K562 (cell line): ENCODE results near the gene RNF135. TPM values are rescaled to one million over a fixed set of nuclear protein-coding genes. Genes with fewer than 3 reads are reported as not detected.

Experiments
- BDP1 ChIP-seq: IDR thresholded peaks from 3 replicates; pipeline ENCODE4 v1.6.1; 2011; ENCODE audit not compliant: insufficient read length, insufficient read depth
- ESRRA ChIP-seq: fragments of 450-650 bp; IDR thresholded peaks from 2 replicates; pipeline ENCODE4 v1.6.1; 2014; ENCODE audit warnings: low read depth, mild to moderate bottlenecking, moderate library complexity, borderline replicate concordance
- MNT ChIP-seq, 2 experiments: fragments of 450-650 bp; conservative IDR thresholded peaks; 2 replicates each; pipeline ENCODE4 v1.6.1; 2017; ENCODE audit warnings: mild to moderate bottlenecking in 2 of 2, moderate library complexity in 2 of 2
- ZNF785 ChIP-seq: fragments of 250-450 bp; sonication (Bioruptor Pico); IDR thresholded peaks from 2 replicates; pipeline ENCODE4 v1.4.0; 2020; ENCODE audit warnings: mild to moderate bottlenecking
- polyA plus RNA-seq, 8 experiments: library from polyadenylated mRNA; depleted of rRNA in 4 of 8; stranded (reverse) in 5 of 8; unstranded in 3 of 8; fragments of >200 nt; fragmentation: Nextera tagmentation in 2 of 8; fragmentation: Illumina TruSeq in 1 of 8; extraction: Ambion mirVana in 2 of 8; extraction: Trizol in 1 of 8; gene quantifications; 2 replicates each; pipeline versions ENCODE4 v1.2.1 to v1.2.3, GENCODE V29; 2011 to 2014; ENCODE audit warnings: inconsistent platforms in 1 of 8, missing spikeins in 1 of 8
- total RNA-seq, 7 experiments: library from RNA; depleted of rRNA in 6 of 7; stranded (reverse); fragments of >200 nt in 6 of 7; fragmentation: Illumina TruSeq in 2 of 7; extraction: Trizol in 2 of 7; gene quantifications; 2 replicates each; pipeline versions ENCODE4 v1.2.1 to v1.2.3, GENCODE V29; 2011 to 2021; ENCODE audit warnings: low replicate concordance in 1 of 7
- TF ChIP-seq, protein P1 (sequence below): fragments of 450-650 bp; IDR thresholded peaks from 2 replicates; pipeline ENCODE4 v1.6.1; 2016; ENCODE audit warnings: low read depth
- TF ChIP-seq, protein P2 (sequence below): IDR thresholded peaks from 3 replicates; pipeline ENCODE4 v1.6.1; 2011; ENCODE audit warnings: borderline replicate concordance, mild to moderate bottlenecking, moderate library complexity; ENCODE audit not compliant: insufficient read length; ENCODE audit errors: extremely low read depth

Gene RNF135
- total and polyA plus RNA-seq, 9 of the 15 experiments (the other 6 are each of a cell fraction or from before 2014, with no cell fraction given): 0.08 TPM; not detected in 8

- TF ChIP-seq, protein P1, sequence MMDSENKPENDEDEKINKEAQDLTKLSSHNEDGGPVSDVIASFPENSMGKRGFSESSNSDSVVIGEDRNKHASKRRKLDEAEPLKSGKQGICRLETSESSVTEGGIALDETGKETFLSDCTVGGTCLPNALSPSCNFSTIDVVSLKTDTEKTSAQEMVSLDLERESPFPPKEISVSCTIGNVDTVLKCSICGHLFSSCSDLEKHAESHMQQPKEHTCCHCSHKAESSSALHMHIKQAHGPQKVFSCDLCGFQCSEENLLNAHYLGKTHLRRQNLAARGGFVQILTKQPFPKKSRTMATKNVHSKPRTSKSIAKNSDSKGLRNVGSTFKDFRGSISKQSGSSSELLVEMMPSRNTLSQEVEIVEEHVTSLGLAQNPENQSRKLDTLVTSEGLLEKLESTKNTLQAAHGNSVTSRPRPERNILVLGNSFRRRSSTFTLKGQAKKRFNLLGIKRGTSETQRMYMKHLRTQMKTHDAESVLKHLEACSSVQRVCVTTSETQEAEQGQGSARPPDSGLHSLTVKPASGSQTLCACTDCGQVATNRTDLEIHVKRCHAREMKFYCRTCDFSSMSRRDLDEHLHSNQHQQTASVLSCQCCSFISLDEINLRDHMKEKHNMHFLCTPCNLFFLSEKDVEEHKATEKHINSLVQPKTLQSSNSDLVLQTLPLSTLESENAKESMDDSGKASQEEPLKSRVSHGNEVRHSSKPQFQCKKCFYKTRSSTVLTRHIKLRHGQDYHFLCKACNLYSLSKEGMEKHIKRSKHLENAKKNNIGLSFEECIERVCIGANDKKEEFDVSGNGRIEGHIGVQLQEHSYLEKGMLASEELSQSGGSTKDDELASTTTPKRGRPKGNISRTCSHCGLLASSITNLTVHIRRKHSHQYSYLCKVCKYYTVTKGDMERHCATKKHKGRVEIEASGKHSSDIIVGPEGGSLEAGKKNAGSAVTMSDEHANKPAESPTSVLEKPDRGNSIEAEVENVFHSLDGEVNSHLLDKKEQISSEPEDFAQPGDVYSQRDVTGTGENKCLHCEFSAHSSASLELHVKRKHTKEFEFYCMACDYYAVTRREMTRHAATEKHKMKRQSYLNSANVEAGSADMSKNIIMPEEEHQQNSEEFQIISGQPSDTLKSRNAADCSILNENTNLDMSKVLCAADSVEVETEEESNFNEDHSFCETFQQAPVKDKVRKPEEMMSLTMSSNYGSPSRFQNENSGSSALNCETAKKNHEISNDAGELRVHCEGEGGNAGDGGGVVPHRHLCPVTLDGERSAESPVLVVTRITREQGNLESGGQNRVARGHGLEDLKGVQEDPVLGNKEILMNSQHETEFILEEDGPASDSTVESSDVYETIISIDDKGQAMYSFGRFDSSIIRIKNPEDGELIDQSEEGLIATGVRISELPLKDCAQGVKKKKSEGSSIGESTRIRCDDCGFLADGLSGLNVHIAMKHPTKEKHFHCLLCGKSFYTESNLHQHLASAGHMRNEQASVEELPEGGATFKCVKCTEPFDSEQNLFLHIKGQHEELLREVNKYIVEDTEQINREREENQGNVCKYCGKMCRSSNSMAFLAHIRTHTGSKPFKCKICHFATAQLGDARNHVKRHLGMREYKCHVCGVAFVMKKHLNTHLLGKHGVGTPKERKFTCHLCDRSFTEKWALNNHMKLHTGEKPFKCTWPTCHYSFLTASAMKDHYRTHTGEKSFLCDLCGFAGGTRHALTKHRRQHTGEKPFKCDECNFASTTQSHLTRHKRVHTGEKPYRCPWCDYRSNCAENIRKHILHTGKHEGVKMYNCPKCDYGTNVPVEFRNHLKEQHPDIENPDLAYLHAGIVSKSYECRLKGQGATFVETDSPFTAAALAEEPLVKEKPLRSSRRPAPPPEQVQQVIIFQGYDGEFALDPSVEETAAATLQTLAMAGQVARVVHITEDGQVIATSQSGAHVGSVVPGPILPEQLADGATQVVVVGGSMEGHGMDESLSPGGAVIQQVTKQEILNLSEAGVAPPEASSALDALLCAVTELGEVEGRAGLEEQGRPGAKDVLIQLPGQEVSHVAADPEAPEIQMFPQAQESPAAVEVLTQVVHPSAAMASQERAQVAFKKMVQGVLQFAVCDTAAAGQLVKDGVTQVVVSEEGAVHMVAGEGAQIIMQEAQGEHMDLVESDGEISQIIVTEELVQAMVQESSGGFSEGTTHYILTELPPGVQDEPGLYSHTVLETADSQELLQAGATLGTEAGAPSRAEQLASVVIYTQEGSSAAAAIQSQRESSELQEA: no peak
- no peak for TF ChIP-seq BDP1
- TF ChIP-seq ESRRA: no peak
- TF ChIP-seq ZNF785 (CRISPR knock-in tag): no peak
- TF ChIP-seq, protein P2, sequence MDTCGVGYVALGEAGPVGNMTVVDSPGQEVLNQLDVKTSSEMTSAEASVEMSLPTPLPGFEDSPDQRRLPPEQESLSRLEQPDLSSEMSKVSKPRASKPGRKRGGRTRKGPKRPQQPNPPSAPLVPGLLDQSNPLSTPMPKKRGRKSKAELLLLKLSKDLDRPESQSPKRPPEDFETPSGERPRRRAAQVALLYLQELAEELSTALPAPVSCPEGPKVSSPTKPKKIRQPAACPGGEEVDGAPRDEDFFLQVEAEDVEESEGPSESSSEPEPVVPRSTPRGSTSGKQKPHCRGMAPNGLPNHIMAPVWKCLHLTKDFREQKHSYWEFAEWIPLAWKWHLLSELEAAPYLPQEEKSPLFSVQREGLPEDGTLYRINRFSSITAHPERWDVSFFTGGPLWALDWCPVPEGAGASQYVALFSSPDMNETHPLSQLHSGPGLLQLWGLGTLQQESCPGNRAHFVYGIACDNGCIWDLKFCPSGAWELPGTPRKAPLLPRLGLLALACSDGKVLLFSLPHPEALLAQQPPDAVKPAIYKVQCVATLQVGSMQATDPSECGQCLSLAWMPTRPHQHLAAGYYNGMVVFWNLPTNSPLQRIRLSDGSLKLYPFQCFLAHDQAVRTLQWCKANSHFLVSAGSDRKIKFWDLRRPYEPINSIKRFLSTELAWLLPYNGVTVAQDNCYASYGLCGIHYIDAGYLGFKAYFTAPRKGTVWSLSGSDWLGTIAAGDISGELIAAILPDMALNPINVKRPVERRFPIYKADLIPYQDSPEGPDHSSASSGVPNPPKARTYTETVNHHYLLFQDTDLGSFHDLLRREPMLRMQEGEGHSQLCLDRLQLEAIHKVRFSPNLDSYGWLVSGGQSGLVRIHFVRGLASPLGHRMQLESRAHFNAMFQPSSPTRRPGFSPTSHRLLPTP: no peak
- TF ChIP-seq MNT (conservative IDR thresholded peaks at IDR 0.05): no peak
Observed at GRCh38 chr17:30930495-30930894, 40.3 kb upstream of the RNF135 start (continued).
